HL-60 (cell line): ENCODE results near the gene ZNF548.

Experiments used
- CTCF ChIP-seq: IDR thresholded peaks from one replicate; pipeline ENCODE4 v1.5.1; 2011; ENCODE audit warnings: low read length, control low read depth, inconsistent platforms; ENCODE audit not compliant: insufficient read depth
- GABPA ChIP-seq: IDR thresholded peaks from 2 replicates; pipeline ENCODE4 v1.6.1; 2012; ENCODE audit warnings: low read depth
- POLR2AphosphoS5 ChIP-seq: IDR thresholded peaks from 2 replicates; pipeline ENCODE4 v1.6.1; 2012; ENCODE audit warnings: low read depth
- REST ChIP-seq: IDR thresholded peaks from 2 replicates; pipeline ENCODE4 v1.6.1; 2012; ENCODE audit warnings: low read depth; ENCODE audit not compliant: insufficient replicate concordance
- SPI1 ChIP-seq: IDR thresholded peaks from 2 replicates; pipeline ENCODE4 v1.6.1; 2012; ENCODE audit warnings: low read depth, mild to moderate bottlenecking, borderline replicate concordance

GRCh38 chr19:57377498-57378146 lies 12.0 kb upstream of the ZNF548 start:
- TF ChIP-seq CTCF (no peak), POLR2AphosphoS5 (no peak), GABPA (no peak), REST (no peak), SPI1 (no peak)
